LNCaP clone FGC (cell line): Measurements from ENCODE around the gene ZNF829.

ENCODE experiments used
- DNase-seq: peaks from one replicate; pipeline ENCODE4 v3.0.0-alpha.2; 2011; ENCODE audit warnings: low read depth
- H3K4me3 ChIP-seq: 2 replicates; pipeline ENCODE4 v1.5.1; 2011; ENCODE audit warnings: mild to moderate bottlenecking, low read depth, low read length, control low read depth
- CTCF ChIP-seq: IDR thresholded peaks from 2 replicates; pipeline ENCODE4 v1.5.1; 2012; ENCODE audit warnings: mild to moderate bottlenecking; ENCODE audit not compliant: control insufficient read depth, insufficient read depth; ENCODE audit errors: extremely low read depth

ZNF829 gene

DNA sequence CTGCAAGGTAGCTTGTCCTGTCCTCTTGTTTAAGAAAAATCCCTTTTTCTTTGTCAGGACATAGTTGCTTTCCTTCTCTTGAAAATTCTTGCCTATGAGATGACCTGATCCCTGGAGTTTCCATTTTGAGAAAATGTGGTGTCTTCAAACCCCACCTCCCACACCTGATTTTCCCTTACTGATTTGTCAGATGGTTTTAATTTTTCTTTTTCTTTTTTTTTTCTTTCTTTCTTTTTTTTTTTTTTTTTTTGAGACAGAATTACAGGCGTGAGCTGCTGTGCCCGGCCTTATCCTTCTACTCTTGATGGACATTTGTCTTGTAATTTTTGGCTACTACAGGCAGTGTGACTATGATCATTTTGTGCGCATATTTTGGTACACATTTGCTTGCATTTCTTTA is 64.2 kb downstream of the ZNF829 start:
- no peak for DNase-seq
- peak overlapping the region; percentile 97 for H3K4me3 ChIP-seq
- TF ChIP-seq CTCF: no peak

GRCh38 chr19:36850559-36851442 is 65.3 kb downstream of the ZNF829 start, which contains the start of gene ZNF345:
Gene ZNF345 (plus strand): TSS chr19:36850876. CDS start chr19:36876831, 25,955 bp downstream.
- H3K4me3 ChIP-seq: peak within 1 kb of the TSS; percentile 97
- peak; percentile 89 for DNase-seq
- no peak for TF ChIP-seq CTCF

- TF ChIP-seq CTCF: no peak
- peak overlapping the region; percentile 97 for H3K4me3 ChIP-seq
- peak; percentile 75 for DNase-seq
Measured at GRCh38 chr19:36849701-36850558, 66.2 kb downstream of the ZNF829 start.

- no peak overlapping the region for H3K4me3 ChIP-seq
- no peak for TF ChIP-seq CTCF
- no peak for DNase-seq
Measured at GRCh38 chr19:36847968-36848367, 68.1 kb downstream of the ZNF829 start.

GRCh38 chr19:36838784-36839324 is 77.2 kb downstream of the ZNF829 start:
- peak overlapping the region; percentile 69 for H3K4me3 ChIP-seq
- DNase-seq: no peak
- no peak for TF ChIP-seq CTCF
